PC-9 (cell line): ENCODE measurements around the gene PLPPR1. TPM values are rescaled to one million over a fixed set of nuclear protein-coding genes. Genes with fewer than 3 reads are reported as not detected.

Source experiments
- BruUV-seq: library from RNA; stranded (reverse); fragments of 400-500 nt; replicated peaks from 2 replicates; lab custom pipeline; 2021; lab: Mats Ljungman, UMichigan
- CTCF ChIA-PET: fragments of 300-600 bp; sonication (Branson Sonifier 250); formaldehyde crosslinking; loops from one replicate; lab custom pipeline; 2022; ENCODE audit warnings: antibody characterized with exemption; lab: Charles Lee
- POLR2A ChIA-PET: fragments of 300-600 bp; sonication (Branson Sonifier 250); formaldehyde crosslinking; loops from one replicate; lab custom pipeline; 2022; ENCODE audit warnings: antibody characterized with exemption; ENCODE audit not compliant: unreplicated experiment; lab: Charles Lee
- DNase-seq, 2 experiments: peaks; one replicate each; pipeline versions ENCODE4 v3.0.0 to v3.0.0-alpha.2; 2015 to 2022; ENCODE audit warnings: mixed read lengths in 1 of 2
- H2AFZ ChIP-seq: fragments of 200-600 bp; sonication (generic); 2 replicates; pipeline ENCODE4 v1.8.1; 2017; ENCODE audit warnings: antibody characterized with exemption
- H3F3A ChIP-seq: fragments of 200-600 bp; sonication (generic); 2 replicates; pipeline ENCODE4 v1.8.1; 2017; ENCODE audit warnings: antibody characterized with exemption, mild to moderate bottlenecking, low read depth; ENCODE audit not compliant: insufficient read depth
- H3K27ac ChIP-seq: fragments of 200-600 bp; sonication (generic); 2 replicates; pipeline ENCODE4 v1.6.1; 2016; ENCODE audit warnings: mixed run types
- H3K27me3 ChIP-seq: fragments of 200-600 bp; sonication (generic); 2 replicates; pipeline ENCODE4 v1.6.1; 2016; ENCODE audit warnings: low read depth, mixed run types; ENCODE audit not compliant: insufficient read depth
- H3K36me3 ChIP-seq: fragments of 200-600 bp; sonication (generic); 2 replicates; pipeline ENCODE4 v1.6.1; 2016; ENCODE audit warnings: low read depth, mixed run types
- H3K4me1 ChIP-seq: fragments of 200-600 bp; sonication (generic); replicated peaks from 2 replicates; pipeline ENCODE4 v1.6.1; 2016; ENCODE audit warnings: mixed run types; ENCODE audit not compliant: insufficient read depth
- H3K4me2 ChIP-seq: fragments of 200-600 bp; sonication (generic); 2 replicates; pipeline ENCODE4 v1.6.1; 2017; ENCODE audit warnings: mixed run types
- H3K4me3 ChIP-seq: fragments of 200-600 bp; sonication (generic); 2 replicates; pipeline ENCODE4 v1.6.1; 2016; ENCODE audit warnings: mixed run types
- H3K79me2 ChIP-seq: fragments of 200-600 bp; sonication (generic); 2 replicates; pipeline ENCODE4 v1.6.1; 2017; ENCODE audit warnings: low read depth, mixed run types
- H3K9me2 ChIP-seq: fragments of 200-600 bp; sonication (generic); 2 replicates; pipeline ENCODE4 v1.8.1; 2017; ENCODE audit warnings: mild to moderate bottlenecking; ENCODE audit not compliant: insufficient read depth
- H3K9me3 ChIP-seq: fragments of 200-600 bp; sonication (generic); 2 replicates; pipeline ENCODE4 v1.8.1; 2016; ENCODE audit warnings: low read depth; ENCODE audit not compliant: insufficient read depth
- H4K20me1 ChIP-seq: fragments of 200-600 bp; sonication (generic); 2 replicates; pipeline ENCODE4 v1.8.1; 2017; ENCODE audit not compliant: insufficient read depth
- CTCF ChIP-seq: fragments of 200-600 bp; sonication (generic); conservative IDR thresholded peaks from 2 replicates; pipeline ENCODE4 v1.6.1; 2017; ENCODE audit warnings: mixed run types, antibody characterized with exemption, mild to moderate bottlenecking, moderate library complexity
- EZH2 ChIP-seq: fragments of 200-600 bp; sonication (generic); IDR thresholded peaks from 2 replicates; pipeline ENCODE4 v1.8.0; 2017; ENCODE audit warnings: antibody characterized with exemption, low read depth
- intact Hi-C: fragments of 100-400 bp; cut with micrococcal nuclease; formaldehyde crosslinking; loops from one replicate; pipeline ENCODE4 v1.10.0; 2022; ENCODE audit not compliant: unreplicated experiment
- total RNA-seq: library from RNA; stranded (reverse); gene quantifications from 2 replicates; pipeline ENCODE4 v1.2.3, GENCODE V29; 2021

The PLPPR1 gene
- total RNA-seq, 1 experiment from 2014 or later = not detected

- ChIA-PET POLR2A (no interaction called here), CTCF (no interaction called here)
- Histone ChIP-seq H3K9me3 (no peaks in the 10 kb centered on the region), H3K4me2 (no peak overlapping the region), H3K79me2 (no peaks in the 10 kb centered on the region), H4K20me1 (no peaks in the 10 kb centered on the region), H2AFZ (no peak overlapping the region), H3K9me2 (no peaks in the 10 kb centered on the region), H3K4me3 (no peak overlapping the region), H3F3A (no peaks in the 10 kb centered on the region), H3K4me1 (no peaks in the 10 kb centered on the region), H3K27ac (no peak overlapping the region), H3K27me3 (peaks cover 22% of the 10 kb centered on the region), H3K36me3 (no peaks in the 10 kb centered on the region)
- no TSS peak for BruUV-seq
- TF ChIP-seq CTCF (no peak), EZH2 (no peak)
- intact Hi-C loops = no loop called here
- DNase-seq = no peak
Measured at GRCh38 chr9:101342595-101342994, 314.1 kb downstream of the PLPPR1 start.

GRCh38 chr9:101350285-101350684 lies 321.8 kb downstream of the PLPPR1 start:
- CTCF ChIA-PET = no interaction called here

GRCh38 chr9:101352892-101353463 lies 324.5 kb downstream of the PLPPR1 start:
- CTCF ChIA-PET = no interaction called here

More at GRCh38 chr9:101350285-101350684, 321.8 kb downstream of the PLPPR1 start:
- no peak for TF ChIP-seq EZH2
- TF ChIP-seq CTCF = no peak
- Histone ChIP-seq H3K4me2 (no peak overlapping the region), H3K27ac (no peak overlapping the region), H3K27me3 (peaks cover 11% of the 10 kb centered on the region; the same call in 1 of the 2 replicates), H3K9me3 (no peaks in the 10 kb centered on the region), H3K9me2 (no peaks in the 10 kb centered on the region), H2AFZ (no peak overlapping the region), H3K36me3 (no peaks in the 10 kb centered on the region), H4K20me1 (no peaks in the 10 kb centered on the region), H3K79me2 (no peaks in the 10 kb centered on the region), H3K4me3 (no peak overlapping the region), H3F3A (no peaks in the 10 kb centered on the region), H3K4me1 (no peaks in the 10 kb centered on the region)
- intact Hi-C loops = no loop called here
- no TSS peak for BruUV-seq
- no peak for DNase-seq
- POLR2A ChIA-PET = no interaction called here

More at GRCh38 chr9:101352892-101353463, 324.5 kb downstream of the PLPPR1 start:
- POLR2A ChIA-PET = no interaction called here
- Histone ChIP-seq H3K4me2 (no peak overlapping the region), H3K27ac (no peak overlapping the region), H3K4me3 (no peak overlapping the region), H4K20me1 (no peaks in the 10 kb centered on the region), H3K4me1 (no peaks in the 10 kb centered on the region), H3K79me2 (no peaks in the 10 kb centered on the region), H3K9me3 (no peaks in the 10 kb centered on the region), H3K9me2 (no peaks in the 10 kb centered on the region), H3K27me3 (no peaks in the 10 kb centered on the region), H2AFZ (no peak overlapping the region), H3K36me3 (no peaks in the 10 kb centered on the region), H3F3A (no peaks in the 10 kb centered on the region)
- no TSS peak for BruUV-seq
- TF ChIP-seq CTCF = no peak
- TF ChIP-seq EZH2 = no peak
- intact Hi-C loops = no loop called here
- no peak for DNase-seq
